H7 (cell line): ENCODE results near the gene SPAG16. TPM values are rescaled to one million over a fixed set of nuclear protein-coding genes. Genes with fewer than 3 reads are reported as not detected.

Source experiments
- DNase-seq: peaks from one replicate; pipeline ENCODE4 v3.0.0; 2012
- H3K27me3 ChIP-seq: 2 replicates; pipeline ENCODE4 v1.6.0; 2011; ENCODE audit warnings: mild to moderate bottlenecking, low read length; ENCODE audit not compliant: control insufficient read depth, insufficient read depth
- H3K36me3 ChIP-seq: replicated peaks from 2 replicates; pipeline ENCODE4 v1.5.1; 2011; ENCODE audit warnings: low read length; ENCODE audit not compliant: control insufficient read depth, insufficient read depth
- H3K4me3 ChIP-seq: 2 replicates; pipeline ENCODE4 v1.5.1; 2011; ENCODE audit warnings: low read depth, mild to moderate bottlenecking, control low read depth, low read length, moderate library complexity; ENCODE audit not compliant: insufficient read depth
- total RNA-seq: library from RNA; depleted of rRNA; stranded (reverse); fragments of >200 nt; shearing (Covaris generic); gene quantifications from 2 replicates; pipeline ENCODE4 v1.2.3, GENCODE V29; 2014

The SPAG16 gene
- total RNA-seq, 1 experiment from 2014 or later: 17.2 TPM

DNA sequence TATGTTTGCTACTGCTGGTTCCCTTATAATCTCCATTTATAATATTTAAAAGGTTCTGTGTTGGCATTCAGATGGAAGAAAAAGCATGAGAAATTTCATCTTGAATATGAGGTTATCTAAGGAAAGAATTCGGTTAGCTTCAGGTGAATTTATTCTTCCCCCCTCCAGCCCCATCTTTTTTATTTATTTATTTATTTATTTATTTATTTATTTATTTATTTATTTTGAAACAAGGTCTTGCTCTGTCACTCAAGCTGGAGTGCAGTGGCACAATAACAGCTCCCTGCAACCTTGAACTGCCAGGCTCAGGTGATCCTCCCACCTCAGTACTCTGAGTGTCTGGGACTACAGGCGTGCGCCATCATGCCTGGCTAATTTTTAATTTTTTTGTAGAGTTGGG, 1031.1 kb downstream of the SPAG16 start:
- H3K27me3 ChIP-seq: no peaks in the 10 kb centered on the region
- H3K4me3 ChIP-seq: no peak overlapping the region
- DNase-seq: no peak
- no peaks in the 10 kb centered on the region for H3K36me3 ChIP-seq

GRCh38 chr2:214320211-214320610, 1035.9 kb downstream of the SPAG16 start:
- Histone ChIP-seq H3K4me3 (no peak overlapping the region), H3K36me3 (no peaks in the 10 kb centered on the region), H3K27me3 (no peaks in the 10 kb centered on the region)
- no peak for DNase-seq

GRCh38 chr2:214322662-214323061, 1038.4 kb downstream of the SPAG16 start:
- no peak overlapping the region for H3K4me3 ChIP-seq
- H3K27me3 ChIP-seq: no peaks in the 10 kb centered on the region
- H3K36me3 ChIP-seq: no peaks in the 10 kb centered on the region
- no peak for DNase-seq

- Histone ChIP-seq H3K36me3 (no peaks in the 10 kb centered on the region), H3K4me3 (no peak overlapping the region), H3K27me3 (no peaks in the 10 kb centered on the region)
- no peak for DNase-seq
Observed at GRCh38 chr2:214325404-214325803, 1041.1 kb downstream of the SPAG16 start.

DNA sequence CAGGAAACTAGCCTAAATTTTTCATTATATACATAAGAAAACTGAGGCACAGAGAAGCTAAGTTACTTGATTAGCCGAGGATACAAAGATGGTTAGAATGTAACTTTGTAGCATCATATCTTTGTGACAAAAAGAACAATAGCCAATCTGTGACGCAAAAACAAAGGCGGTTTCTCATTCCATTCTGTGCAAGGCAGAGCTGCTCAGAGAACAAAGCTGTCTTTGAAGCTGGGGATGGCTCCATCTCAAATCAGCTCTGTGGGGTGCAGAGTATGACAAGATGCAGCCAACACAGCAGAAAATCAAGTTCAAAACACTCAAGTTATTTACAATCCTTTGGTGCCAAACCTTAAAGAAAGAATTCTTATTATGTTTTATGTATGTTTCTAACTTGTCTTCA, 1044.7 kb downstream of the SPAG16 start:
- H3K27me3 ChIP-seq: no peaks in the 10 kb centered on the region
- peak; percentile 19 for DNase-seq

DNA sequence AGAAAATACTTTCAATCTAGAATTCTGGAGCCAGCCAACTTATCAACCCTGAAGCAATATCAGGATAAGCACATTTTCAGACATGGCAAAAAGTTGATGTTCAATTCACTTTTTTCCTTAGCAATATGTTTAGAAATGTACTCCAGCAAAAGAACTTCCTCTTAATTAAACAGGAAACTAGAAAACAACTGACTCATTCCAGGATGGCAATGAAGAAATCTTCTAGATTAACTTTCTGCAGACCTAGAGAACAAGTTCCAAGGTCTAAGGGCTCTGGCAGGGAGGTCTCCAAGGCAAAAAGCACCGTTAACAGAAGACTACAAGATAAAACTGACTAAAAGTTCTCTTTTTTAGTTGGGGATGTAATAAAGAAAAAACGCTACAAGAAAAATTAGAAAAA, 1057.4 kb downstream of the SPAG16 start:
- Histone ChIP-seq H3K36me3 (no peaks in the 10 kb centered on the region), H3K27me3 (no peaks in the 10 kb centered on the region), H3K4me3 (no peak overlapping the region)
- DNase-seq: no peak

More for the DNA sequence above, 1044.7 kb downstream of the SPAG16 start:
- no peak overlapping the region for H3K4me3 ChIP-seq
- no peaks in the 10 kb centered on the region for H3K36me3 ChIP-seq

- peak; percentile 5 for DNase-seq
- Histone ChIP-seq H3K27me3 (no peaks in the 10 kb centered on the region), H3K36me3 (no peaks in the 10 kb centered on the region), H3K4me3 (no peak overlapping the region)
Observed at GRCh38 chr2:214358506-214358905, 1074.2 kb downstream of the SPAG16 start.

DNA sequence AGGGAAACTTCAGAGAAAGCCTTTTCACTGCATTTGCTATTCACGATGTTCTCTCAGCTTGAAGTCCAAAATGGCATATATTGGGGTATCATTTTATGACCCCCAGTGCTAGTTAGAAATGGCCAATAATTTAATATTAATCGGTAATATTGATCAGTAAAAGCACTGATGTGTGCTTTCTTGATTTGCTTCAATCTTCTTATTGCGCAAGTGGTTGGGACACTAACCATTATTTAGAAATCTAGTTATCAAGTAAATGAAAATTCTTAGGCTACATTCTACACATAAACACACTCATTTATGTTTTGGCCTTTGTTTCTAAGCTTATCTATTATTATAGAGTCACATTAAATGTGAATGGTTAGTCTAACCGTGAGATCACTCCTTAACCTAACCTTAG, 1076.9 kb downstream of the SPAG16 start:
- no peak overlapping the region for H3K4me3 ChIP-seq

GRCh38 chr2:214365549-214365948, 1081.3 kb downstream of the SPAG16 start:
- H3K27me3 ChIP-seq: no peaks in the 10 kb centered on the region
- no peak for DNase-seq
- H3K36me3 ChIP-seq: no peaks in the 10 kb centered on the region
- H3K4me3 ChIP-seq: no peak overlapping the region

More for the DNA sequence above, 1076.9 kb downstream of the SPAG16 start:
- H3K36me3 ChIP-seq: no peaks in the 10 kb centered on the region
- no peak for DNase-seq
- no peaks in the 10 kb centered on the region for H3K27me3 ChIP-seq

DNA sequence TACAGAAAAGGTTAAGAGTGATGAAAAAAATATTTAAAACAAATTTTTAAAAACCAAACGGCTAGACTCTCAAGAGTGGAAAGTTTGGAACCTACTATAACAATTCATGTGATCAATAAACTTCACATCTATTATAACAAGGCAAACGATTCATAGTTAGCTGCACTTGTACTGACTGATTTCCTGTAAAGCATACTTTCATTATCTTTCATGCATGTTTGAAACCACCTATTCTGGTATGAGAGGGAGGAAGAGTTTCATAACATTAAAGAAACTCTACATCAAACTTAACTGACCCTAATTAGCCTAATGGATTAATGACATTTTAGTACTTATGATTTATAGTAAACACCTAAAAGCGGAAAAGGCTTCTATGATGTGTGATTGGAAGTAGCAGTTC, 1082.9 kb downstream of the SPAG16 start:
- Histone ChIP-seq H3K4me3 (no peak overlapping the region), H3K27me3 (no peaks in the 10 kb centered on the region), H3K36me3 (no peaks in the 10 kb centered on the region)
- DNase-seq: no peak

GRCh38 chr2:214376618-214377285, 1092.5 kb downstream of the SPAG16 start:
- DNase-seq: no peak
- no peaks in the 10 kb centered on the region for H3K27me3 ChIP-seq
- H3K4me3 ChIP-seq: no peak overlapping the region
- H3K36me3 ChIP-seq: no peaks in the 10 kb centered on the region

DNA sequence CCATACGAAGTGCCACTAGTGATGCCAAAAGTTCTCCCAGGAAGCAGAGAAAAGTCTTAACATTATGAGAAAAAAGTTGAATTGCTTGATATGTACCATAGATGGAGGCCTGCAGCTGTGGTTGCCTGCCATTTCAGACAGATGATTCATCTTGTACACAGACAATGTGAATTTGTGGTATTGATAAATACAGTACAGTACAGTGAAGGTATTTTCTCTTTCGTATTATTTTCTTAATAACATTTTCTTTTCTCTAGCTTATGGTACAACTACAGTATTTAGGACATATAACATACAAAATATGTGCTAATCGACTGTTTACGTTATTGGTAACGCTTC, 1093.0 kb downstream of the SPAG16 start:
- DNase-seq: no peak
- H3K36me3 ChIP-seq: no peaks in the 10 kb centered on the region
- no peaks in the 10 kb centered on the region for H3K27me3 ChIP-seq
- H3K4me3 ChIP-seq: no peak overlapping the region

DNA sequence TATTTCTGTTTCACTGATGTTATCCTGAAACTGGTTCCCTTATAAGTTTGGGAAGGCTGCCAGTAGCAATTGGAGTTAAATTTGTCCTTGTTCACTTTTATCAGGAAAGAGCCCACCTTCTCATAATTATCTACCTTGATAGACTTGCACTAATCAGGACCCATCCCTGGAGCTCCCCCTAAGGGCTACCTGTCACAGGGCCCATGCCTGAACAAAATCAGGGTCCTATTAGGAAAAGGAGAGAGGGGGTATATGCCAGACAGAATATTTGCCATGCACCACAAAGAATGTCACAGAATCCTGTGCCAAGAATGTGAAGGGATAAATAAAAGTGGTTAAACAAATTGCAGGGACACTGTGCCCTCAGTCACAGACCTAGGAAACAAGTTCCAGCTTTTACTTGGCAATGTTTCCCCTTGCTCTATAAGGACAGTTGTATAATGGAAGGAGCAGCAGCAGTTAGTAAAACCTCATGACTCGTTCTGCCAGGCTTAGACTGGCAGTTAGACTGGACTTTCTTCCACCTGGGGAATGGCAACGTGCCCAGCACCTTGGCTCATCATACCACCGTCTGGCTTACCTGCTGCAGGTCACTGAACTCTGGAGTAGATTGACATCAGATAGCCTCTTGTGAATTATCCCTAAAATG, 1094.3 kb downstream of the SPAG16 start:
- no peak overlapping the region for H3K4me3 ChIP-seq
- no peaks in the 10 kb centered on the region for H3K36me3 ChIP-seq
- H3K27me3 ChIP-seq: no peaks in the 10 kb centered on the region
- peak; percentile 20 for DNase-seq

DNA sequence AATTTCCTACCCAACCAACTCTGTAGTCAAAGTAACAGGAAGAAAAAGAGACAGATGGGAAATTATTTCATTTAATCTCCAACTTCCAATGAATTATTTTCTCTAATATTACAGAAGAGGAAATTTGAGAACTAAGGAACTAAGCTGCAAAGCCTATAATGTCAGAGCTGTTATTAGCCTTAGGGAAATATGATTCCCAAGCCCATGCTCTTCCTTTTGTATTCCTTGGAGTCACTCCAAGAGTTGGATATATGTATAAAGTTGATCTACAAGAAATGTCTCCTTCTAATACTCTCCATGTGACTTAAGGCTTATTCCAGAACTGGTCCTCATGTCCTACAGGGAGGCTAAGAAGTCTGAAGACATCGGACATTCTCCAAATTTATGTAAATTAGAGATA, 1095.0 kb downstream of the SPAG16 start:
- Histone ChIP-seq H3K36me3 (no peaks in the 10 kb centered on the region), H3K4me3 (no peak overlapping the region), H3K27me3 (no peaks in the 10 kb centered on the region)
- DNase-seq: no peak

DNA sequence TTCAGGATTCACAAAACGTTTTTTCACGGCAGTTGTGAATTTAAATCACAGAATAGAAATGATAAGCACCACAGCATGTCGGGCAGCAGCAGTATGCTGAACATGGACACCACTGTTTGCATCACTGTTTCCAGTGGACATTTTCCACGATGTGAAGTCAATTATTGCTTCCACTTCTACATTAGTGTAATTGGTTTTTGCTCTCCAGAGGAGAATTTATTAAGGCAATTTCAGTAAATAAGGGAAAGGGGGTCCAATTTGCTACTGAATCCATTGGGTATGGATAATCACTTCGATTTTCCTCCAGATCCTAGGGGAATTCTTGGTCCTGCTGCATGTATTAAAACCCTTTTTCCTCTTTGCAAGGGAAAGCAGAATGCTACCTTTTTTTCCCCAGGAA, 1096.4 kb downstream of the SPAG16 start:
- no peak overlapping the region for H3K4me3 ChIP-seq
- no peak for DNase-seq
- H3K27me3 ChIP-seq: no peaks in the 10 kb centered on the region
- H3K36me3 ChIP-seq: no peaks in the 10 kb centered on the region
